Measurements from ENCODE around the gene ASPN.

GRCh38 chr9:92517046-92517445, 34.7 kb upstream of the ASPN start:
- TF ChIP-seq CTCF (IDR thresholded peaks at IDR 0.05) (no peak), POLR2AphosphoS5 (IDR thresholded peaks at IDR 0.05) (no peak), POLR2A (IDR thresholded peaks at IDR 0.05) (no peak)

All from breast epithelium (tissue), 3 donors.